GM12872 (cell line): ENCODE data around the gene OTOR.

Experiments
- TF ChIP-seq, protein P1 (sequence below): IDR thresholded peaks from 3 replicates; pipeline ENCODE4 v1.5.1; 2011; ENCODE audit warnings: low read depth, mild to moderate bottlenecking, low read length, moderate library complexity; ENCODE audit not compliant: insufficient read depth

OTOR gene

DNA sequence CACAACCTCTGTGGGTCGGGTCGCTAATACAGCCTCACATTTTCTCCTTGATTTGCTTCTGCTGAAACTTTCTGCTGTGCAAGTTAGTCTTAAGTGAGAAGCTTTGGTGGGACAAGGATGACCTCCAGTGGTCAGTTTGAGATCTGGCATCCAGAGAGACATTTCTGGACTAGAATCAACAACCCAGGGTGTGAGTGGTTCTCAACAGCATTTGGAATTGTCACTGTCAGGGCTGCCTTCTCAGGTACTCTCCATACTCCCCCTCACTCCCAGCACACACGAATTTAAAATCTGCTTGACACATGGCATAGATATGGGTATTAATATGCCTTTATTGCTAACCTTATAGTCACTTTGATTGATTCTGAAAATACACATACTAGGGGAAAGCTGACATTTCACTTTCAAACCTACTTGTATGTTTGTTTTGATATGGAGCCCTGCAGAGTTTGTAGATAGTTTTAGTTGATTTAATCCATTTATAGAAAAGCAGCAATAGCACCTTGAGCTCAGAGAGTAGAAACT, 13.2 kb downstream of the OTOR start:
- TF ChIP-seq, protein P1, sequence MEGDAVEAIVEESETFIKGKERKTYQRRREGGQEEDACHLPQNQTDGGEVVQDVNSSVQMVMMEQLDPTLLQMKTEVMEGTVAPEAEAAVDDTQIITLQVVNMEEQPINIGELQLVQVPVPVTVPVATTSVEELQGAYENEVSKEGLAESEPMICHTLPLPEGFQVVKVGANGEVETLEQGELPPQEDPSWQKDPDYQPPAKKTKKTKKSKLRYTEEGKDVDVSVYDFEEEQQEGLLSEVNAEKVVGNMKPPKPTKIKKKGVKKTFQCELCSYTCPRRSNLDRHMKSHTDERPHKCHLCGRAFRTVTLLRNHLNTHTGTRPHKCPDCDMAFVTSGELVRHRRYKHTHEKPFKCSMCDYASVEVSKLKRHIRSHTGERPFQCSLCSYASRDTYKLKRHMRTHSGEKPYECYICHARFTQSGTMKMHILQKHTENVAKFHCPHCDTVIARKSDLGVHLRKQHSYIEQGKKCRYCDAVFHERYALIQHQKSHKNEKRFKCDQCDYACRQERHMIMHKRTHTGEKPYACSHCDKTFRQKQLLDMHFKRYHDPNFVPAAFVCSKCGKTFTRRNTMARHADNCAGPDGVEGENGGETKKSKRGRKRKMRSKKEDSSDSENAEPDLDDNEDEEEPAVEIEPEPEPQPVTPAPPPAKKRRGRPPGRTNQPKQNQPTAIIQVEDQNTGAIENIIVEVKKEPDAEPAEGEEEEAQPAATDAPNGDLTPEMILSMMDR: peak; percentile 74

DNA sequence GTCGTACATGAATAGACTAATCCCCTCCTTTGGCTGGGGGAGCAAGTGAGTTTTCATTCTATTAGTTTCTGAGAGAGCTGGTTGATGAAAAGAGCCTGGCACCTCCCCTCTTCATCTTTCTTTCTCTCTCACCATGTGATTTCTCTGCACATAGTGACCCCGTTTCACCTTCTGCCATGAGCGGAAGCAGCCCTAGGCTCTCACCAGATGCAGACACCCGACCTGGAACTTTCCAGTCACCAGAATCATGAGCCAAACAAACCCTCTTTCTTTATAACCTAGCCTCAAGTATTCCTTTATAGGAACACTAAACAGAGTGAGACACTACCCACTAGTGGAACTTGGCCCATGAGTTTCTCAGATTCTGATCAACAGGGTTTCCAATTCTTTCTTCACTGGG, 16.4 kb downstream of the OTOR start:
- TF ChIP-seq, protein P1: no peak

DNA sequence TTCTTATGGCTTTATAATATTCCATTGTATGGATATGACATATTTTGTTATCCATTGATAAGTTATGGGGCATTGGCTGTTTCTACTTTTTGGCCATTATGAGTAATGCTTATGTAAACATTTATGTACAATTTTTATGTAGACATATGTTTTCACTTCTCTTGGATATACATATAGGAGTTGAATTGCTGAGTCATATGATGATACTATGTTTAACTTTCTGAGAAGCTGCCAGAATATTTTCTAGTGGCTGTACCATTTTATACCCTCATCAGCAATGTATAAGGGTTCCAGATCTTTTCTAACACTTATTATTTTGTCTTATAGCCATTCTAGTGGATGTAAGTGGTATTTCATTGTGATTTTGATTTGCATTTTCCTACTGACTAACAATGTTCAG, 23.1 kb downstream of the OTOR start:
- TF ChIP-seq, protein P1: no peak

DNA sequence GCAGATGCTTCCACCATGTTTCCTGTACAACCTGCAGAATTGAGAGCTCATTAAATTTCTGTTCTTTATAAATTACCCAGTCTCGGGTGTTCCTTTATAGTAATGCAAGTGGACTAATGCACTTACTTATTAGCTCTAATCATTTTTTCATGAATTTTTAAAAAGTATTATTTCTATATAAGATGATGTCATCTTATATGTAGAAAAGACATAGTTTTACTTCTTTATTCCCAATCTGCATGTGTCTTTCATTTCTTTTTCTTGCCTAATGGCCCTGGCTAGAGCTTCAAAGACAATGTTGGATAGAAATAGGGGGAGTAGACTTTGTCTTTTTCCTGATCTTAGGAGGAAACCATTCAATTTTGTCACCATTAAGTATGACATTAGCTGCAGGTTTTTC, 27.8 kb downstream of the OTOR start:
- TF ChIP-seq, protein P1: no peak

DNA sequence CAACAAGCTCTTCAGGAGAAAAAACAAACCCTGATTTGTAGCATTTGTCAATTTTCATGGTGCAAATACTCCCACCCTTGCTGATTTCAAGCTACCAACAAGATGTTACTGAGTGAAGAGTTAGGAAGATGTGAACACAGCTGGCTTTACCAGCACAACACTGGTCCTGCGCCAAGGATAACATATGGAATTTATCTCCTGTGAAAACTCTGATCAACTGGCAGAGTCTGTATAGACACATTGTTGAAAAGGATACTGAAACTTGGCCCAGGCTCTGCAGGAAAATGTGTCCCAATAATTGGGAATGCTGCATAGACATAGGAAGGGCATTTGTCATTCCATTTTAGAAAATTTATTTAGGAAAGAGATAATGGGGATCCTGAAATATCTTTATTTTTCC, 29.0 kb downstream of the OTOR start:
- TF ChIP-seq, protein P1: no peak

DNA sequence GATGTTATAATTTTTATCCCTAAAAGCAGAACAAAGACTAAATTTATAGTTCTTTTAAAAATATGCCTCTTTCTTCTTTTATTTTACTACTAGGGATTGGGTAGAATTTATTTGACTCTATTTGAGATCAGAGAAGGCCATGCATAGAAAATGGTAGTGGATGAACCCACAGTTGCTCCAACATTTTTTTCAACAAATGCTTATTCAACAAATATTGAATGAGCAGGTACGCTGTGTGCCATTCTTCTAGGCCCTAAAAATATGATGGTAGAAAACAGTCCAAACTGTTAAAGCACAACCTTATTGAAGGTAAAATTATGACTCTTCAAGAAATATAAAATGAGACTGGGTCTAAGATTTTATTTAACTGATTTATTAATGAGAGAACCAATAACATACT, 30.0 kb downstream of the OTOR start:
- TF ChIP-seq, protein P1: no peak

DNA sequence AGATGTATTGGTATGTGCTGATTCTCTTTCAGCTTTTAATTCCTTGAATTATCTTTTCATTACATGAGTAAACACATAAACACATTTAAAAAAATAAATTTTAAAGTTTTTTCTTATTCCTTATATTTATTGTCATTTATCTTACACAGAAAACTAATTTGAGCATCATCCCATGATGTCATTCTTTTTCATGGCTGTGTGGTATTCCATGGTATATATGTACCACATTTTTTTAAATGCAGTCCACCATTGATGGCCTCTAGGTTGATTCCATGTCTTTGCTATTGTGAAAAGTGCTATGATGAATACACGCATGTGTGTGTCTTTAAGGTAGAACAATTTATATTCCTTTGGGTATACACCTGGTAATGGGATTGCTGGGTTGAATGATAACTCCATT, 33.3 kb downstream of the OTOR start:
- TF ChIP-seq, protein P1: no peak
